Subcutaneous adipose tissue (tissue), 4 donors: Measurements from ENCODE around the gene ZNF12. TPM values are rescaled to one million over a fixed set of nuclear protein-coding genes. Genes with fewer than 3 reads are reported as not detected.

ENCODE experiments used
- total RNA-seq, 4 donors: library from RNA; depleted of rRNA; stranded (reverse); fragments of >200 nt; gene quantifications; one replicate each; pipeline ENCODE4 v1.1.0, GENCODE V29; 2016
- TF ChIP-seq, protein P1 (sequence below): fragments of 450-650 bp; IDR thresholded peaks from one replicate; pipeline ENCODE4 v1.5.1; 2016; ENCODE audit warnings: low read depth, mild to moderate bottlenecking, control low read depth, antibody characterized with exemption, moderate library complexity

The ZNF12 gene
- total RNA-seq, 4 donors from 2014 or later = 17.3 to 27.2 (median 19.9) TPM

DNA sequence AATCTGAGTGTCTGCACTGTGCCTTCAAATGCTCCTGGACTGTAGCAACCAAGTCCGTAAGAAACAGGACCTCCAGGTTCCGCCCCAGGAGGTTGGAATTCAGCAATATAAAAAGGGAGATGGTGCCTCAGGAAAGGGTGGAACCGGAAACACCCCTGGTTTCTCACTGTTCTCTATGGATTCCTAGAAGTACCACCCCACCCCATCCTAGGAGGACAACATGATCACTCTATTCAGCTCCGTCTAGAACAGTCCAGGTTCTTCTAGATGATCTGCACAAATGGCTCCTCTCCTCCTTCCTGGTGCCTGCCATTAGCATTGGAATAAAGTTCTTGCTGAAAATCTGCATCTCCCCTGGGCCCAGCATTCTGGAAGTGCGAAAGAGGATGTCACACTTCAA lies 7.6 kb upstream of the ZNF12 start:
- TF ChIP-seq, protein P1, sequence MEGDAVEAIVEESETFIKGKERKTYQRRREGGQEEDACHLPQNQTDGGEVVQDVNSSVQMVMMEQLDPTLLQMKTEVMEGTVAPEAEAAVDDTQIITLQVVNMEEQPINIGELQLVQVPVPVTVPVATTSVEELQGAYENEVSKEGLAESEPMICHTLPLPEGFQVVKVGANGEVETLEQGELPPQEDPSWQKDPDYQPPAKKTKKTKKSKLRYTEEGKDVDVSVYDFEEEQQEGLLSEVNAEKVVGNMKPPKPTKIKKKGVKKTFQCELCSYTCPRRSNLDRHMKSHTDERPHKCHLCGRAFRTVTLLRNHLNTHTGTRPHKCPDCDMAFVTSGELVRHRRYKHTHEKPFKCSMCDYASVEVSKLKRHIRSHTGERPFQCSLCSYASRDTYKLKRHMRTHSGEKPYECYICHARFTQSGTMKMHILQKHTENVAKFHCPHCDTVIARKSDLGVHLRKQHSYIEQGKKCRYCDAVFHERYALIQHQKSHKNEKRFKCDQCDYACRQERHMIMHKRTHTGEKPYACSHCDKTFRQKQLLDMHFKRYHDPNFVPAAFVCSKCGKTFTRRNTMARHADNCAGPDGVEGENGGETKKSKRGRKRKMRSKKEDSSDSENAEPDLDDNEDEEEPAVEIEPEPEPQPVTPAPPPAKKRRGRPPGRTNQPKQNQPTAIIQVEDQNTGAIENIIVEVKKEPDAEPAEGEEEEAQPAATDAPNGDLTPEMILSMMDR = no peak

DNA sequence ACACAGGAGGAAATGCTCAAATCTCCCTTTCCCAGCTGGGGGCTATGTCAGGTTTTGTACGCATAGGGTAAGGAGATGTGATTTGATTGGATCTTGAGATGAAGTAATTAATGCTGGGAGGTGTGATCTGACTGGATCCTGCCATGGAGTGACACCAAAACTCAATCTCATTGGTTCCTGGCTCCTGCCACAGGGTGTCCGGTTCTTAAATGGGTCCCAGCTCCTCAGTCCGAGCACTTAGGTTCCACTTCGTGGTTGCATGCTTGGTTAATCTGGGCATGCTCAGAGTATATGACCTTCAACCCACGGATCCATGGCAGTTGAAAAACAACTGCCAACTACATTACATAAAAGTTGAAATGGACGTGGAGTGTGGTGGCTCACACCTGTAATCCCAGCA lies 3.1 kb upstream of the ZNF12 start:
- TF ChIP-seq, protein P1 = no peak

DNA sequence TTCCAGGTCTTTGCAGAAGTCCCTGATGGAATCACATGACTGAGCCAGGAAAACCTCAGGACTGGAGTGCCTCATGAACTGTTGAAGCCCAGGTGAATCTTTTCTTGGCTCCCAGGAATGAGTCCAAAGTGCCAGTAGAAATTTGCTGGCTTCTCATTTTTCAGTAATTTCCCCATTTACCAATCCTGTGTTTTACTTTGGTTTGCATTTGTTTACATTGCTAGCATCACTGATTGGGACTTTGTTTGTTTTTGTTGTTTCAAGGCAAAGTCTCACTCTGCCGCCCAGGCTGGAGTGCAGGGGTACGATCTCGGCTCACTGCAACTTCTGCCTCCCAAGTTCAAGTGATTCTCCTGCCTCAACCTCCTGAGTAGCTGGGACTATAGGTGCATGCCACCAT lies 1.6 kb upstream of the ZNF12 start:
- TF ChIP-seq, protein P1 = no peak

DNA sequence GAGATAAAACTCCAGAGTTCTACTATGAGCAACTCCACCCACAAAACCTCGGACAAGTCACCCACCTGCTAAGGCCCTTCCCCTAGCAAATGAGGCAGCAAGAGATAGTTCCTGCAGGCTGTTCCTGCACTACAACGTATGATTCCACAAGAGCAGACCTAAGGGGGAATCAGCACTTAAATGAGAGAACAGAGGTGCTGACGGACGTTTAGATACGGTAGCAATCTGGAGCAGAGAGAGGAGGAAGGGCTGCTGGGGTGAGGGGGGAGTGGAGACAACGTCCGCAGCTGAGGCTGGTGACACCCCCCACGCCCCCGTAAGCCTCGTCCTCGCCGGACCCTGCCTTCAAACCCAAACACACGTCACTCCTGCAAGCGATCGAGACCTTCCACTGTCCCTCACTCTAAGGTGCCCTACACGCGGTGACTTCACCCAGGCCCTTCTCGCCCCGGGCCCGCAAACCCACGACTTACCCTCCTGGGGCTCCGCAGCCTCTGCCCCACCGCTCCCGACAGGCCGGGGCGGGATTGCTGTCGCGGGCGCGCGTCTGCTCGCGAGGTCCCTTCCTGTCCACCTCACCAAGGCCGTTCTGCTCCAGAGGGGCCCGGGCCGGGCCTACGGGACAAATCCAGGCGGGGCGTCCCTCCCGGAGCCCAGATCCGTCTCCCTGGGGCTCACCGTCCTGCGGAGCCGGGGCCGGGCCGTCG lies 635 bp downstream of the ZNF12 start:
- TF ChIP-seq, protein P1 = no peak

DNA sequence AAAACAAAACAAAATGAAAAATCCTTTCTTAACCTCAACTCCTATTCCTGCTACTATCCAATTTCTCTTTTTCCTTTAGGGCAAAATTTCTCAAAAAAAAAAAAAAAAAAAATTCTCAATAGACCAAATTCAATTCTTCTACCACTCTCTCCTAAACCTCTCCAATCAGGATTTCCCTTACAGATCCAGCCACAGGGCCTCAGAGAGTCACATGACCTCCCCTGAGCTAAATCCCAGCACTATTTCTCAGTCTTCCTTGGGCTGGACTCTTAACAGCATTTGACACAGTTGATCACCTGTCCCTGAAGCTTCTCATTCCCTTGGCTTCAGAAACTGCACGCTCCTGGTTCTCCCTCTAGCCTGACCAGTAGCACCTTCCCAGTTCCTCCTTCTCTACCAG lies 4.9 kb downstream of the ZNF12 start:
- TF ChIP-seq, protein P1 = no peak

DNA sequence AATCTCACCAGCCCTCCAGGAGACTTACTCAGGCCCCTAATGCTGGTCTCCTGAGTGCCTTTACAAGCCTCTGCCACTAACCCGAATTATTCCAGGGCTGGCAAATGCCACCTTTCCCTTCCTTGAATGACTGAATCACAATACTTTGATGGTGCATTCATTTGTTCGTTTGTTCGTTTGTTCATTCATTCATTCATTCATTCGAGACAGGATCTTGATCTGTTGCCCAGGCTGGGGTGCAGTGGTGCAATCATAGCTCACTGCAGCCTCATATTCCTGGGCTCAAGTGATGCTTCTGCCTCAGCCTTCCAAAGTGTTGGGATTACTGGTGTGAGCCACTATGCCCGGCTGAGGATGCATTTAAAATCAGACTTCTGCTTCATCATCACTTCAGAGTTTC lies 6.0 kb downstream of the ZNF12 start:
- TF ChIP-seq, protein P1 = no peak

DNA sequence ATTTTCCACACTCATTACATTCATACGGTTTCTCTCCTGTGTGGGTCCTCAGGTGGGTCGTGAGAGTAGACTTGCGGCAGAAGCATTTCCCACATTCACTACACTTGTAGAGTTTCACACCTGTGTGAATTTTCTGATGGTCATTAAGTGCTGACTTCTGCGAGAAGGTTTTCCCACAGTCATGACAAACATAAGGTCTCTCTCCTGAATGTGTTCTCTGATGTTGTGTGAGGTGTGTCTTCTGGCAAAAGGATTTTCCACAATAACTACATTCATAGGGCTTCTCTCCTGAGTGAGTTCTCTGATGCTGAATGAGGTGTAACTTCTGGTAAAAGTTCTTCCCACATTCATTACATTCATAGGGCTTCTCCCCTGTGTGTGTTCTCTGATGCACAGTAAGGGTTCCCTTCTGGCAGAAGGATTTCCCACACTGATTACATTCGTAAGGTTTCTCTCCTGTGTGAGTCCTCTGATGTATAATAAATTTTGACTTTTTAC lies 15.1 kb downstream of the ZNF12 start:
- TF ChIP-seq, protein P1 = no peak
